GM18511 (cell line): Measurements from ENCODE around the gene CLTCL1.

ENCODE experiments used
- ATAC-seq: cut with Tn5 transposase; IDR thresholded peaks from one replicate; pipeline ENCODE4 v1.9.1; 2021; ENCODE audit warnings: mild to moderate bottlenecking, moderate library complexity; ENCODE audit not compliant: unreplicated experiment

CLTCL1 gene

GRCh38 chr22:19152942-19153883 lies 138.3 kb downstream of the CLTCL1 start:
- no peak for ATAC-seq

- ATAC-seq: no peak
Measured at GRCh38 chr22:19151329-19152191, 140.0 kb downstream of the CLTCL1 start.

GRCh38 chr22:19150482-19151328 lies 140.8 kb downstream of the CLTCL1 start:
- no peak for ATAC-seq

DNA sequence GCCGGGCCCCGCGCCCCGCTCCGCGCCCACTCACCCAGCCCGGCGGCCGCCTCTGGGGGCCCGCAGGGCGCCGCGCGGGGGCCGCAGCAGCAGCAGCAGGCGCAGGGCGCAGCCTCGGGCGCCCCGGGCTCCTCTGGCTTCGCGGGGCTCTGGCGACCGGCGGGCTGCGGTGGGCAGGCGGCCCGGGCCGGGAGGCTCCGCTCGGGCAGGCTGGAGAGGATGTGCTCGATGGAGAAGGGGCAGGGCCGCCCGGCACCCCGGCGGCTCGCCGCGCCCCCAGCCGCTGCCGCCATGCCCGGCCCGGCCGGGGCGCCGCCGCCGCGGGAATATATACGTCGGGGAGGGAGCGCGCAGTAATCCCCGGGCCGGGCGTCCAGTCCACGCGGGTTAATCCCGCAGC lies 141.5 kb downstream of the CLTCL1 start, which contains the start of gene GSC2:
TSS of gene GSC2 (minus strand) at position 302 of the 400 bp plus-strand sequence. CDS start at position 293, 9 bp downstream.
- no peak for ATAC-seq

- ATAC-seq: no peak
Measured at GRCh38 chr22:19149047-19149883, 142.3 kb downstream of the CLTCL1 start.

- ATAC-seq: no peak
Measured at GRCh38 chr22:19148417-19149046, 143.0 kb downstream of the CLTCL1 start.

- no peak for ATAC-seq
Measured at GRCh38 chr22:19147195-19147780, 144.2 kb downstream of the CLTCL1 start.

DNA sequence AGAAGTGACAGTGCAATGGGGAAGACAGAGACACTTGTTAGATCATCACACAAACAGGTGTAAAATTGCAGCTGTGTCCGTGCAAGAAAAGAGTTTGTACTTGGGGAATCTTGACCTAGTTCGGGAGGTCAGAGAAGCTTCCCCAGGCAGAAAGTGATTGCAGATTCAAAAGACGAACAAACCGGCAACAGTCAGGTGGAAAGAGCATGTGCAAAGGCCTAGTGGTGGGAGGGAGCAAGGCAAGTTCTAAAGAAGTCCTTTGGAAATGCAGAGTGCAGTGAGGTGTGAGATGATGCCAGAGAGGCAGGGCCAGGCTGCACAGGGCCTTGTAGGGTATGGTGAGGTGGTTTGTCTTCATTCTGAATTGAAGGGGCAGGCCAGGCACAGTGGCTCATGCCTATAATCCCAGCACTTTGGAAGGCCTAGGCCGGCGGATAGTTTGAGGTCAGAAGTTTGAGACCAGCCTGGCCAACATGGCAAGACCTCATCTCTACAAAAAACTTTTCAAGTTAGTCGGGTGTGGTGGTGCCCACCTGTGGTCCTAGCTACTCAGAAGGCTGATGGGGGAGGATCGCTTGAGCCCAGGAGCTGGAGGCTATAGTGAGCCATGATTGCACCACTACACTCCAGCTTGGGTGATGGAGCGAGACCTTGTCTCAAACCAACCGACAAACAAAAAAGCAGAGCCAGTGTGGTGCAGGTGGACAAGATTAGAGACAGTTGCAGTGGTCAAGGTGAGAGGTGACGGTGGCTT lies 145.1 kb downstream of the CLTCL1 start:
- no peak for ATAC-seq

GRCh38 chr22:19143967-19144400 lies 147.5 kb downstream of the CLTCL1 start:
- no peak for ATAC-seq

GRCh38 chr22:19143212-19143611 lies 148.3 kb downstream of the CLTCL1 start:
- ATAC-seq: no peak

- ATAC-seq: no peak
Measured at GRCh38 chr22:19142394-19142793, 149.1 kb downstream of the CLTCL1 start.

DNA sequence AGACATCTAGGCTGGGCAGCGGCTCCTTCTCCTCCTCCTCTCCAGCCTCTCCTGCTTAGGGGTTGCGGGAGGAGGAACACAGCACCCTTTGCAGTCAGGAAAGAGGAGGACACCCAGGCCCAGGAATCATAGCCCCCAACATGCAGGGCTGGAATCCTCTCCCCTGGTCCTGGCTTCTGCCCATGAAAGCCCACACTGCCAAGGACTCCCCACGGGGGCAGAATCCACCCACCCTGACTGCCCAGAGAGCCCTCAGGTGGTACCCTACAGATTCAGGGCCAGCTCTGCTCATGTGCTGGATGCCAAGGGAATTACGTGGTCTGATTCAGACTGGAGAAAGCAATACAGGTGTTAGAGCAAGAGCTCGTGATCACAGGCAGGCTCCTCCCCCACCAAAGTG lies 151.5 kb downstream of the CLTCL1 start:
- no peak for ATAC-seq

- ATAC-seq: no peak
Measured at GRCh38 chr22:19139001-19139356, 152.5 kb downstream of the CLTCL1 start.

- no peak for ATAC-seq
Measured at GRCh38 chr22:19138217-19139000, 153.1 kb downstream of the CLTCL1 start.

DNA sequence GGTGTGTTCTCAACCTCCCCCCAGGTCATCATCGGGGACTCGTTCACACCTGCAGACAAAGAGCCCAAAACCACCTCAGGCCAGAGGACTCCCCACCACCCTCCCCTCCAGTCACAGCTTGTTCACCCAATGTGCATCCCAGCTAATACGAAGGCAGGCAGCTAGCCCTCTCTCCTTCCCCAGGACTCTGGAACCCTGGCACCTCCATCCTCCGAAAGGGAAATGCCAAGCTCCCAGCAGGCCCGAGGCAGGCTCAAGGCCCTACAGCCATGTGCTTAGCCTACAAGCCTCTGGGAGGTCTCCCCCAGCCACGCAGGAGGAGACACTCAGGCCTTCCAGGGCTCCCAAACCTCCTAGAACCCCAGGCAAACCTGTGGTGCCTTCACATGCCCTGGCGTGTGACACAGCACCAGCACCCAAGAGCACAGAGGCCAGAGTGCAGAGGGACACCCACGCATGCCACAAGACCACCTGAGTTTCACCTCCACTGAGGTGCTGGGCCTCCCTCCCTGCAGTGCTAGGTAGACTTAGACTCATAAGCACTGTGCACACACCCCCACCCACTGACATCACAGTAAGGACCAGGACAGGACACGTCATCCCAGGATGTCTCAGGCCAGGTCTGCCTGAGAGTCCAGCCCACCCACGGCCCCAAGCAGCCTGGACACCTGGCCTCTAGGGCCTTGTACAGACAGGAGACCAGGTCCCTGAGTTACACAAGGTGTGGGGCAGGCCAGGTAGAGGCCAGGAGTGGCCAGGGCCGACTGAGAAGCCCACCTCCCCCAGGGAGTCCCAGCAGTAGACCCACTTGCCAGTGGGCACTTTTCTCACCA lies 153.9 kb downstream of the CLTCL1 start:
- no peak for ATAC-seq

GRCh38 chr22:19136915-19137314 lies 154.6 kb downstream of the CLTCL1 start:
- ATAC-seq: no peak

GRCh38 chr22:19134874-19135273 lies 156.6 kb downstream of the CLTCL1 start:
- ATAC-seq: no peak
